Neural cell (in vitro differentiated cells): ENCODE measurements around the gene NBDY.

ENCODE experiments used
- EP300 ChIP-seq: fragments of 450-650 bp; conservative IDR thresholded peaks from 2 replicates; pipeline ENCODE4 v1.6.1; 2014; ENCODE audit warnings: antibody characterized with exemption, mild to moderate bottlenecking, moderate library complexity; ENCODE audit not compliant: poor library complexity, severe bottlenecking
- MXI1 ChIP-seq: fragments of 450-650 bp; conservative IDR thresholded peaks from 2 replicates; pipeline ENCODE4 v1.6.1; 2014; ENCODE audit warnings: antibody characterized with exemption, mild to moderate bottlenecking; ENCODE audit not compliant: poor library complexity, severe bottlenecking
- POLR2AphosphoS5 ChIP-seq: IDR thresholded peaks from 2 replicates; pipeline ENCODE4 v1.6.1; 2012
- RAD21 ChIP-seq: fragments of 450-650 bp; conservative IDR thresholded peaks from 2 replicates; pipeline ENCODE4 v1.6.1; 2014; ENCODE audit warnings: antibody characterized with exemption, mild to moderate bottlenecking, moderate library complexity
- SMC3 ChIP-seq: fragments of 450-650 bp; conservative IDR thresholded peaks from 2 replicates; pipeline ENCODE4 v1.6.1; 2014; ENCODE audit warnings: antibody characterized with exemption, mild to moderate bottlenecking, moderate library complexity; ENCODE audit not compliant: poor library complexity
- TAF1 ChIP-seq: IDR thresholded peaks from 2 replicates; pipeline ENCODE4 v1.6.1; 2012; ENCODE audit warnings: low read depth
- TF ChIP-seq, protein P1 (sequence below): fragments of 450-650 bp; IDR thresholded peaks from 2 replicates; pipeline ENCODE4 v1.5.1; 2014; ENCODE audit warnings: antibody characterized with exemption, mild to moderate bottlenecking, moderate library complexity; ENCODE audit not compliant: poor library complexity, severe bottlenecking

DNA sequence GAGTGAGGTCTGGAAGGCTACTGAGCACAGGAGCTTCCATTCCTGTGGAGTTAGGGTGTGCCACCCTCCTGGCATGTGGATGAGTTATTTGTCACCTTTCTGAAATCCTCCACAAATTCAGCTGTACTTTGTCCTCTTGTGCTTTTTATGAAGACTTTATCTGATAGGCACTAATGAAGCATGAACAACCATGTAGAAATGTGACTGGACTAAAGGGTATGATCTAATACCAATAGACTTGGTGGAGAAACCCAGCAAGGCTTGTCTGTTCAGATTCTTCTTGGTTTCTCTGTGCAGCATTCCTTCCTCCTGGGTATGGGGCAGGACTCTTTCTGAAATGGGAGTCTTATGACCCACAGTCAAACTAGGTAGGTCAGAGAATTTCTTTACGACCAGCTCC, 9.6 kb downstream of the NBDY start:
- no peak for TF ChIP-seq TAF1
- TF ChIP-seq, protein P1, sequence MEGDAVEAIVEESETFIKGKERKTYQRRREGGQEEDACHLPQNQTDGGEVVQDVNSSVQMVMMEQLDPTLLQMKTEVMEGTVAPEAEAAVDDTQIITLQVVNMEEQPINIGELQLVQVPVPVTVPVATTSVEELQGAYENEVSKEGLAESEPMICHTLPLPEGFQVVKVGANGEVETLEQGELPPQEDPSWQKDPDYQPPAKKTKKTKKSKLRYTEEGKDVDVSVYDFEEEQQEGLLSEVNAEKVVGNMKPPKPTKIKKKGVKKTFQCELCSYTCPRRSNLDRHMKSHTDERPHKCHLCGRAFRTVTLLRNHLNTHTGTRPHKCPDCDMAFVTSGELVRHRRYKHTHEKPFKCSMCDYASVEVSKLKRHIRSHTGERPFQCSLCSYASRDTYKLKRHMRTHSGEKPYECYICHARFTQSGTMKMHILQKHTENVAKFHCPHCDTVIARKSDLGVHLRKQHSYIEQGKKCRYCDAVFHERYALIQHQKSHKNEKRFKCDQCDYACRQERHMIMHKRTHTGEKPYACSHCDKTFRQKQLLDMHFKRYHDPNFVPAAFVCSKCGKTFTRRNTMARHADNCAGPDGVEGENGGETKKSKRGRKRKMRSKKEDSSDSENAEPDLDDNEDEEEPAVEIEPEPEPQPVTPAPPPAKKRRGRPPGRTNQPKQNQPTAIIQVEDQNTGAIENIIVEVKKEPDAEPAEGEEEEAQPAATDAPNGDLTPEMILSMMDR, result no peak
- no peak for TF ChIP-seq EP300
- TF ChIP-seq RAD21, result no peak
- TF ChIP-seq SMC3, result no peak
- no peak for TF ChIP-seq POLR2AphosphoS5
- no peak for TF ChIP-seq MXI1
